ENCODE data around the gene CFAP46. TPM values are rescaled to one million over a fixed set of nuclear protein-coding genes. Genes with fewer than 3 reads are reported as not detected.

Gene CFAP46
- total RNA-seq, 6 donors from 2014 or later: 0.60 to 28.3 (median 8.0) TPM

- DNase-seq (peak in 1 of 2 donors; percentile 28), ATAC-seq (ENCODE audit: low FRiP score in 2 of 2) (no peak)
- H3K27me3 ChIP-seq: no peaks in the 10 kb centered on the region
- TF ChIP-seq POLR2AphosphoS5 (IDR thresholded peaks at IDR 0.05) (no peak), EP300 (IDR thresholded peaks at IDR 0.05) (no peak), CTCF (IDR thresholded peaks at IDR 0.05) (no peak), POLR2A (IDR thresholded peaks at IDR 0.05) (no peak)
- no peaks in the 10 kb centered on the region for H3K4me1 ChIP-seq
- H3K36me3 ChIP-seq: peaks cover 0 to 48% (median 23%) of the 10 kb centered on the region in 4 donors
- H3K4me3 ChIP-seq: no peak overlapping the region
- H3K9me3 ChIP-seq: no peaks in the 10 kb centered on the region
- H3K27ac ChIP-seq: no peak overlapping the region
- 95 to 96% methylated on average over 13 of the region's 13 CpGs for WGBS, 2 donors
Measured at GRCh38 chr10:132766291-132766690, 176.1 kb downstream of the CFAP46 start.

GRCh38 chr10:132765435-132765834 lies 176.9 kb downstream of the CFAP46 start:
- WGBS, 2 donors: 90 to 91% methylated on average over 8 to 11 of the region's 11 CpGs
- ATAC-seq (ENCODE audit: low FRiP score in 2 of 2): no peak
- H3K4me3 ChIP-seq: no peak overlapping the region
- H3K9me3 ChIP-seq: no peaks in the 10 kb centered on the region
- DNase-seq: no peak
- H3K27ac ChIP-seq: no peak overlapping the region
- no peaks in the 10 kb centered on the region for H3K4me1 ChIP-seq
- peaks cover 0 to 46% (median 21%) of the 10 kb centered on the region in 4 donors for H3K36me3 ChIP-seq
- TF ChIP-seq POLR2A (IDR thresholded peaks at IDR 0.05) (no peak), EP300 (IDR thresholded peaks at IDR 0.05) (no peak), CTCF (IDR thresholded peaks at IDR 0.05) (no peak), POLR2AphosphoS5 (IDR thresholded peaks at IDR 0.05) (no peak)
- H3K27me3 ChIP-seq: no peaks in the 10 kb centered on the region

GRCh38 chr10:132764108-132764507 lies 178.3 kb downstream of the CFAP46 start:
- WGBS, 2 donors: 55 to 85% methylated on average over 9 to 11 of the region's 11 CpGs
- Histone ChIP-seq H3K4me3 (no peak overlapping the region), H3K27ac (no peak overlapping the region), H3K36me3 (peaks cover 0 to 49% (median 28%) of the 10 kb centered on the region in 4 donors), H3K27me3 (no peaks in the 10 kb centered on the region), H3K4me1 (no peaks in the 10 kb centered on the region), H3K9me3 (no peaks in the 10 kb centered on the region)
- ATAC-seq (ENCODE audit: low FRiP score in 2 of 2) (no peak), DNase-seq (no peak)
- TF ChIP-seq CTCF (IDR thresholded peaks at IDR 0.05): no peak
- TF ChIP-seq POLR2AphosphoS5 (IDR thresholded peaks at IDR 0.05): no peak
- TF ChIP-seq EP300 (IDR thresholded peaks at IDR 0.05): no peak
- TF ChIP-seq POLR2A (IDR thresholded peaks at IDR 0.05): no peak

- H3K27ac ChIP-seq: no peak overlapping the region
- whole genome bisulfite sequencing, 2 donors: 94 to 98% methylated on average over 4 to 5 of the region's 5 CpGs
- no peaks in the 10 kb centered on the region for H3K9me3 ChIP-seq
- H3K36me3 ChIP-seq: peaks cover 0 to 49% (median 25%) of the 10 kb centered on the region in 4 donors
- DNase-seq (no peak), ATAC-seq (ENCODE audit: low FRiP score in 2 of 2) (no peak)
- no peaks in the 10 kb centered on the region for H3K27me3 ChIP-seq
- no peaks in the 10 kb centered on the region for H3K4me1 ChIP-seq
- no peak overlapping the region for H3K4me3 ChIP-seq
- TF ChIP-seq CTCF (IDR thresholded peaks at IDR 0.05) (no peak), POLR2AphosphoS5 (IDR thresholded peaks at IDR 0.05) (no peak), EP300 (IDR thresholded peaks at IDR 0.05) (no peak), POLR2A (IDR thresholded peaks at IDR 0.05) (no peak)
Measured at GRCh38 chr10:132763545-132763944, 178.8 kb downstream of the CFAP46 start.

GRCh38 chr10:132762267-132762666 lies 180.1 kb downstream of the CFAP46 start:
- no peak for TF ChIP-seq CTCF (IDR thresholded peaks at IDR 0.05)
- TF ChIP-seq EP300 (IDR thresholded peaks at IDR 0.05): no peak
- TF ChIP-seq POLR2AphosphoS5 (IDR thresholded peaks at IDR 0.05): no peak
- TF ChIP-seq POLR2A (IDR thresholded peaks at IDR 0.05): no peak
- Histone ChIP-seq H3K27ac (no peak overlapping the region), H3K36me3 (peaks cover 0 to 46% (median 22%) of the 10 kb centered on the region in 4 donors), H3K4me3 (no peak overlapping the region), H3K4me1 (no peaks in the 10 kb centered on the region), H3K9me3 (no peaks in the 10 kb centered on the region), H3K27me3 (no peaks in the 10 kb centered on the region)
- ATAC-seq (ENCODE audit: low FRiP score in 2 of 2): no peak
- DNase-seq: no peak
- WGBS, 2 donors: 65 to 77% methylated on average over 6 of the region's 6 CpGs

Measured in upper lobe of left lung (tissue), 6 donors.